CD8-positive, alpha-beta memory T cell (primary cell): ENCODE measurements around the gene MTA1. TPM values are rescaled to one million over a fixed set of nuclear protein-coding genes. Genes with fewer than 3 reads are reported as not detected.

Source experiments
- CTCF ChIA-PET: fragments of 350-600 bp; sonication (Branson Sonifier 250); formaldehyde crosslinking; loops from one replicate; lab custom pipeline; 2021; ENCODE audit warnings: antibody characterized with exemption; lab: Charles Lee
- POLR2A ChIA-PET: fragments of 350-600 bp; sonication (Branson Sonifier 250); formaldehyde crosslinking; loops from one replicate; lab custom pipeline; 2021; ENCODE audit warnings: antibody characterized with exemption; lab: Charles Lee
- DNase-seq, 5 donors: peaks; one replicate each; pipeline versions ENCODE4 v3.0.0 to v3.0.0-alpha.2; 2020 to 2022; ENCODE audit warnings: mixed read lengths in 1 of 5
- H3K27ac ChIP-seq: one replicate; pipeline ENCODE4 v1.7.0; 2013; ENCODE audit warnings: low read depth, mild to moderate bottlenecking, low read length, moderate library complexity
- H3K27me3 ChIP-seq: 2 replicates; pipeline ENCODE4 v1.7.0; 2013; ENCODE audit warnings: low read length, mild to moderate bottlenecking; ENCODE audit not compliant: insufficient read depth, poor library complexity, severe bottlenecking
- H3K36me3 ChIP-seq: 2 replicates; pipeline ENCODE4 v1.7.0; 2013; ENCODE audit warnings: mild to moderate bottlenecking, low read length, moderate library complexity; ENCODE audit not compliant: insufficient read depth
- H3K4me1 ChIP-seq: 2 replicates; pipeline ENCODE4 v1.7.0; 2013; ENCODE audit warnings: mild to moderate bottlenecking, low read length, moderate library complexity; ENCODE audit not compliant: insufficient read depth
- H3K4me3 ChIP-seq: 2 replicates; pipeline ENCODE4 v1.7.0; 2013; ENCODE audit warnings: mild to moderate bottlenecking, low read length
- H3K9me3 ChIP-seq: 2 replicates; pipeline ENCODE4 v1.7.0; 2013; ENCODE audit warnings: mild to moderate bottlenecking, low read length
- H3K27ac Mint-ChIP-seq, 8 donors: one replicate each; pipeline ENCODE4 v1.8.0; 2020 to 2021; ENCODE audit warnings: mixed read lengths in 8 of 8, mild to moderate bottlenecking in 6 of 8, inconsistent platforms in 3 of 8, moderate library complexity in 3 of 8
- H3K27me3 Mint-ChIP-seq, 2 donors: one replicate each; pipeline ENCODE4 v1.8.0; 2020 to 2021; ENCODE audit warnings: mixed read lengths in 2 of 2, mild to moderate bottlenecking in 1 of 2, moderate library complexity in 1 of 2
- H3K36me3 Mint-ChIP-seq, 3 donors: one replicate each; pipeline ENCODE4 v1.8.0; 2020 to 2021; ENCODE audit warnings: mixed read lengths in 3 of 3, inconsistent platforms in 1 of 3, mild to moderate bottlenecking in 1 of 3
- H3K4me1 Mint-ChIP-seq, 3 donors: one replicate each; pipeline ENCODE4 v1.8.0; 2020 to 2021; ENCODE audit warnings: mixed read lengths in 3 of 3, inconsistent platforms in 1 of 3, mild to moderate bottlenecking in 1 of 3
- H3K4me3 Mint-ChIP-seq, 7 donors: one replicate each; pipeline ENCODE4 v1.8.0; 2020 to 2021; ENCODE audit warnings: mixed read lengths in 7 of 7, mild to moderate bottlenecking in 6 of 7, moderate library complexity in 4 of 7, inconsistent platforms in 2 of 7
- H3K9me3 Mint-ChIP-seq, 5 donors: one replicate each; pipeline ENCODE4 v1.8.0; 2020 to 2022; ENCODE audit warnings: mixed read lengths in 5 of 5, mild to moderate bottlenecking in 3 of 5, moderate library complexity in 2 of 5, inconsistent platforms in 1 of 5
- polyA plus RNA-seq: library from polyadenylated mRNA; unstranded; fragments of 300-500 nt; fragmentation: Illumina TruSeq; gene quantifications from one replicate; pipeline ENCODE4 v1.2.3, GENCODE V29; 2021
- total RNA-seq, 2 experiments: library from RNA; stranded (reverse); gene quantifications; one replicate each; pipeline ENCODE4 v1.2.3, GENCODE V29; 2021

The MTA1 gene
- total and polyA plus RNA-seq, 3 experiments from 2014 or later, result 6.1 to 129 (median 124) TPM

- DNase-seq, result no peak
- Mint-ChIP-seq H3K9me3 (no peaks in the 10 kb centered on the region), H3K27ac (peak overlapping the region in 1 of 8 donors; percentile 63), H3K4me3 (no peak overlapping the region), H3K36me3 (peaks cover 3 to 32% (median 7%) of the 10 kb centered on the region in 3 donors), H3K27me3 (no peaks in the 10 kb centered on the region), H3K4me1 (peaks cover 29 to 43% (median 34%) of the 10 kb centered on the region in 3 donors)
- CTCF ChIA-PET, result interaction anchor here (1.1 kb wide), 1 partner anchor 55 kb away, joined by 3 read pairs; no protein-coding TSS in a partner anchor
- Histone ChIP-seq H3K27ac (no peak overlapping the region), H3K36me3 (no peaks in the 10 kb centered on the region), H3K4me1 (peaks cover 10% of the 10 kb centered on the region), H3K27me3 (no peaks in the 10 kb centered on the region), H3K4me3 (no peak overlapping the region), H3K9me3 (no peaks in the 10 kb centered on the region)
- POLR2A ChIA-PET, result no interaction called here
Observed at GRCh38 chr14:105426416-105427130, 6.9 kb downstream of the MTA1 start.

- CTCF ChIA-PET, result interaction anchor here (1.1 kb wide), 1 partner anchor 55 kb away, joined by 3 read pairs; no protein-coding TSS in a partner anchor
- H3K4me3 Mint-ChIP-seq, result no peak overlapping the region
- no peaks in the 10 kb centered on the region for H3K9me3 Mint-ChIP-seq
- Histone ChIP-seq H3K36me3 (no peaks in the 10 kb centered on the region), H3K4me3 (no peak overlapping the region), H3K27me3 (no peaks in the 10 kb centered on the region), H3K4me1 (peaks cover 3% of the 10 kb centered on the region), H3K27ac (no peak overlapping the region), H3K9me3 (no peaks in the 10 kb centered on the region)
- H3K4me1 Mint-ChIP-seq, result peaks cover 23 to 35% (median 27%) of the 10 kb centered on the region in 3 donors
- no peak for DNase-seq
- peaks cover 3 to 32% (median 7%) of the 10 kb centered on the region in 3 donors for H3K36me3 Mint-ChIP-seq
- POLR2A ChIA-PET, result no interaction called here
- peak overlapping the region in 2 of 8 donors; percentile 14 to 50 for H3K27ac Mint-ChIP-seq
- no peaks in the 10 kb centered on the region for H3K27me3 Mint-ChIP-seq
Observed at GRCh38 chr14:105427412-105427811, 7.8 kb downstream of the MTA1 start.

GRCh38 chr14:105427936-105428485 is 8.4 kb downstream of the MTA1 start:
- Mint-ChIP-seq H3K27me3 (no peaks in the 10 kb centered on the region), H3K9me3 (no peaks in the 10 kb centered on the region), H3K36me3 (peaks cover 3 to 32% (median 7%) of the 10 kb centered on the region in 3 donors), H3K4me3 (peak overlapping the region in 1 of 7 donors; percentile 30), H3K27ac (peak overlapping the region in 4 of 8 donors; percentile 27 to 71 (median 63)), H3K4me1 (peaks cover 18 to 29% (median 22%) of the 10 kb centered on the region in 3 donors)
- Histone ChIP-seq H3K9me3 (no peaks in the 10 kb centered on the region), H3K27me3 (no peaks in the 10 kb centered on the region), H3K27ac (no peak overlapping the region), H3K4me3 (no peak overlapping the region), H3K4me1 (no peaks in the 10 kb centered on the region), H3K36me3 (no peaks in the 10 kb centered on the region)
- CTCF ChIA-PET, result interaction anchor here (1.1 kb wide), 1 partner anchor 54 kb away, joined by 3 read pairs; no protein-coding TSS in a partner anchor
- POLR2A ChIA-PET, result no interaction called here
- DNase-seq, result no peak

- Histone ChIP-seq H3K9me3 (no peaks in the 10 kb centered on the region), H3K4me3 (no peak overlapping the region), H3K27me3 (no peaks in the 10 kb centered on the region), H3K4me1 (no peaks in the 10 kb centered on the region), H3K27ac (no peak overlapping the region), H3K36me3 (no peaks in the 10 kb centered on the region)
- CTCF ChIA-PET, result no interaction called here
- no peak for DNase-seq
- Mint-ChIP-seq H3K4me3 (no peak overlapping the region), H3K27ac (no peak overlapping the region), H3K4me1 (peaks cover 19 to 32% (median 21%) of the 10 kb centered on the region in 3 donors), H3K9me3 (no peaks in the 10 kb centered on the region), H3K36me3 (peaks cover 3 to 30% (median 7%) of the 10 kb centered on the region in 3 donors), H3K27me3 (no peaks in the 10 kb centered on the region)
- POLR2A ChIA-PET, result no interaction called here
Observed at GRCh38 chr14:105430042-105430441, 10.4 kb downstream of the MTA1 start.

- CTCF ChIA-PET, result no interaction called here
- POLR2A ChIA-PET, result no interaction called here
- H3K4me1 Mint-ChIP-seq, result peaks cover 21 to 36% (median 27%) of the 10 kb centered on the region in 3 donors
- H3K4me3 ChIP-seq, result no peak overlapping the region
- no peaks in the 10 kb centered on the region for H3K27me3 Mint-ChIP-seq
- H3K36me3 ChIP-seq, result no peaks in the 10 kb centered on the region
- H3K4me1 ChIP-seq, result no peaks in the 10 kb centered on the region
- H3K36me3 Mint-ChIP-seq, result peaks cover 3 to 32% (median 7%) of the 10 kb centered on the region in 3 donors
- H3K27me3 ChIP-seq, result no peaks in the 10 kb centered on the region
- no peaks in the 10 kb centered on the region for H3K9me3 Mint-ChIP-seq
- DNase-seq, result no peak
- H3K27ac ChIP-seq, result no peak overlapping the region
- no peak overlapping the region for H3K27ac Mint-ChIP-seq
- no peak overlapping the region for H3K4me3 Mint-ChIP-seq
- no peaks in the 10 kb centered on the region for H3K9me3 ChIP-seq
Observed at GRCh38 chr14:105430565-105430964, 10.9 kb downstream of the MTA1 start.

- H3K4me3 ChIP-seq, result no peak overlapping the region
- ChIA-PET POLR2A (no interaction called here), CTCF (interaction anchor here (1.2 kb wide), 1 partner anchor 17 kb away, joined by 3 read pairs; no protein-coding TSS in a partner anchor)
- no peaks in the 10 kb centered on the region for H3K4me1 ChIP-seq
- DNase-seq, result no peak
- H3K4me3 Mint-ChIP-seq, result no peak overlapping the region
- H3K4me1 Mint-ChIP-seq, result peaks cover 23 to 38% (median 32%) of the 10 kb centered on the region in 3 donors
- H3K27me3 Mint-ChIP-seq, result no peaks in the 10 kb centered on the region
- no peaks in the 10 kb centered on the region for H3K9me3 ChIP-seq
- H3K27ac ChIP-seq, result no peak overlapping the region
- H3K27me3 ChIP-seq, result no peaks in the 10 kb centered on the region
- no peaks in the 10 kb centered on the region for H3K36me3 ChIP-seq
- H3K27ac Mint-ChIP-seq, result peak overlapping the region in 1 of 8 donors; percentile 43
- peaks cover 4 to 33% (median 7%) of the 10 kb centered on the region in 3 donors for H3K36me3 Mint-ChIP-seq
- H3K9me3 Mint-ChIP-seq, result no peaks in the 10 kb centered on the region
Observed at GRCh38 chr14:105431256-105431655, 11.6 kb downstream of the MTA1 start.

- ChIA-PET CTCF (no interaction called here), POLR2A (no interaction called here)
- DNase-seq, result no peak
- no peaks in the 10 kb centered on the region for H3K36me3 ChIP-seq
- no peak overlapping the region for H3K27ac ChIP-seq
- H3K4me1 ChIP-seq, result no peaks in the 10 kb centered on the region
- H3K27me3 ChIP-seq, result no peaks in the 10 kb centered on the region
- Mint-ChIP-seq H3K9me3 (no peaks in the 10 kb centered on the region), H3K4me1 (peaks cover 16 to 28% (median 25%) of the 10 kb centered on the region in 3 donors), H3K4me3 (no peak overlapping the region), H3K27ac (no peak overlapping the region), H3K36me3 (peaks cover 2 to 25% (median 7%) of the 10 kb centered on the region in 3 donors), H3K27me3 (no peaks in the 10 kb centered on the region)
- H3K9me3 ChIP-seq, result no peaks in the 10 kb centered on the region
- no peak overlapping the region for H3K4me3 ChIP-seq
Observed at GRCh38 chr14:105432657-105433056, 13.0 kb downstream of the MTA1 start.

GRCh38 chr14:105433161-105433605 is 13.6 kb downstream of the MTA1 start:
- CTCF ChIA-PET, result no interaction called here
- no peaks in the 10 kb centered on the region for H3K36me3 ChIP-seq

More at GRCh38 chr14:105433161-105433605, 13.6 kb downstream of the MTA1 start:
- H3K27me3 ChIP-seq, result no peaks in the 10 kb centered on the region
- no peaks in the 10 kb centered on the region for H3K9me3 ChIP-seq
- H3K27ac Mint-ChIP-seq, result peak overlapping the region in 1 of 8 donors; percentile 26
- H3K36me3 Mint-ChIP-seq, result peaks cover 2 to 23% (median 7%) of the 10 kb centered on the region in 3 donors
- no peaks in the 10 kb centered on the region for H3K27me3 Mint-ChIP-seq
- H3K4me3 Mint-ChIP-seq, result no peak overlapping the region
- peaks cover 13 to 25% (median 23%) of the 10 kb centered on the region in 3 donors for H3K4me1 Mint-ChIP-seq
- H3K4me3 ChIP-seq, result no peak overlapping the region
- H3K9me3 Mint-ChIP-seq, result no peaks in the 10 kb centered on the region
- no peak for DNase-seq
- POLR2A ChIA-PET, result no interaction called here
- H3K27ac ChIP-seq, result no peak overlapping the region
- no peaks in the 10 kb centered on the region for H3K4me1 ChIP-seq
